Activated naive CD8-positive, alpha-beta T cell treated with anti-CD3 and anti-CD28 coated beads, Interleukin-2, amount 50 U/mL, for 16 hours (primary cell): Measurements from ENCODE around the gene NLGN4Y.

Source experiments
- DNase-seq: peaks from one replicate; pipeline ENCODE4 v3.0.0-alpha.2; 2020; ENCODE audit warnings: low read depth, low spot score

Gene NLGN4Y

GRCh38 chrY:14524272-14525231, at the start of gene NLGN4Y:
NLGN4Y (plus strand) TSS chrY:14524529; CDS start chrY:14622120, 97,591 bp downstream.
- no peak for DNase-seq

DNA sequence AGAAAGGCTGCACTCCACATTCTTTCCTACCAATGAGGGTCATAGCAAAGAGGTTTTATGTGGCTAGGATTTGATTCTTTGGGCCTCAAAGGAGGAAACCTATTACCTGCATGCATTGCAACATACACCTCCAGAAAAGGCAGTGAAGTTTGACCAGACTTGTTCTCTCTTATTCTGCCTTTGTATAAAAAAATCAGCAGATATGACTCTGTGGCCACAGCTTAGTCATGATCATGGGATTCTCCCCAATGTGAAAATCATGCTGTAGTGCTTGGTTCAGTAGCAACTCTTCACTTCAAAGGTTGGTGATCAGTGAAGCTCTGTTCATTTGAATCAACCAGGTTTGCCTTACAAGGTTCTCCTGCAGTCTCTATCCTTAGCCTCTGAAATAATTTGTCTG, 38.4 kb upstream of the NLGN4Y start:
- no peak for DNase-seq

- DNase-seq: no peak
Measured at GRCh38 chrY:14490226-14490625, 34.1 kb upstream of the NLGN4Y start.

GRCh38 chrY:14498071-14498470, 26.3 kb upstream of the NLGN4Y start:
- no peak for DNase-seq

DNA sequence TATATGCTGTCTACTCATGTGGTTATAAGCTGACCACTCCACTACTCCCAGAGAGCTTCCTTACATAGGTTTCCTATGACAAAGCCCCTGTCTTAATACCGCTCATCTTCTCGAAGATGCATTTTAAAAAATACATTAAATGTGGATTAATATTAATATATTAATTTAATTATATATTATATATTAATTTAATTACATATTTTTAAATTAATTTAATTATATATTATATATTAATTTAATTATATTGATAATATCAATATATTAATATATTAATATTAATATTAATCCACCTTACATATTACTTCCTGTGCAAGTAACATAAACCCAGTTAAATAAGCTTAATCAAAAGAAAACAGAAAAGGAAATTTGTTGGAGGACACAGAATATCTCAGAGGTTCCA, 19.7 kb upstream of the NLGN4Y start:
- no peak for DNase-seq

DNA sequence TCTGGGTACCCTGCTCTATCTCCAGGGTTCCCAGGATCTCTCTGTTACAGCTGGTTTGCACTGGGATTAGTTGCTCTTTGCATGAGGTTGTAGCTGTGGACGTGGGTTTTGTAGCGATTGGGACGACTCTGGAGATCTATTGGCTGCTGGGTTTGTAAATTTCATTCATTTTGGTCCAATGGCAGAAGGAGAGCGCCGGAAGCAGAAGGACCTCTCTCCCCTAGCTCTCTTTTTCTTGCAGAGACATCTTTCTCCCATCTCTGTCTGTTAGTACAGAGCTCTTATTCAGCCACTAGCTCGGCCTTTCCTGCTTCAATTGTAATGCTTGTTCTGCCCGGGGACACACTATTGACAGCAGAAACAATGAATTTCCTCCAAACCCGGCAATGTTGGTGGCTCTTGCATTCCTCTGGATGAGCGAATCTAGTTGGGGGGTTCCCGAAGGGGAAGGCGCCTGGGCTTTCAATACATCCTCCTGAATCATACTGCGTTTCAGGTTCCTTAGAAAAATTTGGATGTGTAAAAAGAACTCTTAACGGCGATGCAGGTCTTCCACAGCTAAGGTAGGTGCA, 1.9 kb upstream of the NLGN4Y start:
- DNase-seq: no peak

DNA sequence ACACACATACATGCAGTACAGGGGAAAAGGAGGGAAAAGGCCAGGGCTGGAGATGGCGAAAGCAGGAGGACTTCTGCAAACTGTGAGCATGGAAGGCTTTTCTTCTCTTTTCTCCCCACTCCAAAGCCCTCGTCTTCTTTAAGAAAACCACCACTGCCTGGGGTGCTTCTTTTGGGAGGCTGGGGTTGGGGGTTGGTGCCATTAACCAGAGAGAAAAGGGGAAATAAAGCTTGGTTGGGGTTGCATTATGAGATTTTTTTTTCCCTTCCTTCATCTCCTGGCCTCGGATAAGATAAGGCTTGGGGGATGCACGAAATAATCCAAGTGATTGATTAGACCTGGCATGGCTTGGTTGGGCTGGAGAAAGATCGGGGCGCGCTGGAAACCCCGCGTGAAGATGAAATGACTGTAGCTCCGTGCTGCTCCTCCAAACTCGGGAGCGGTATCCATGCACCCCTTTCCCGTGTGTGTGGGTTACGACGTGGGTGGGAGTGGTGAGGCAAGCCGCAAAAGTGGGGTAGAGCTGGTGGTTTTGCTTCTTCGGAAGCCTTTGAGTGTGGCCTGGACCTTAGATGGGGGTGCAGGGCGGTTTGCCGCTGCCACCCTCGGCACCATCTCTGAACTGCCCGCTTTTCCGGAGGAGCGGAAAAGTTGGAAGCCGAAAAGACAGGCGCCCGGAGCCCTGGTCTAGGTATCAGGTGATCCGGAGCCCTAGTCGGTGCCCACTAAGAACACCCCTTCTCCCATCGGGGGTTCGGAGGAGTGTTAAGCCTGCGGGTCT, 648 bp upstream of the NLGN4Y start:
- no peak for DNase-seq

DNA sequence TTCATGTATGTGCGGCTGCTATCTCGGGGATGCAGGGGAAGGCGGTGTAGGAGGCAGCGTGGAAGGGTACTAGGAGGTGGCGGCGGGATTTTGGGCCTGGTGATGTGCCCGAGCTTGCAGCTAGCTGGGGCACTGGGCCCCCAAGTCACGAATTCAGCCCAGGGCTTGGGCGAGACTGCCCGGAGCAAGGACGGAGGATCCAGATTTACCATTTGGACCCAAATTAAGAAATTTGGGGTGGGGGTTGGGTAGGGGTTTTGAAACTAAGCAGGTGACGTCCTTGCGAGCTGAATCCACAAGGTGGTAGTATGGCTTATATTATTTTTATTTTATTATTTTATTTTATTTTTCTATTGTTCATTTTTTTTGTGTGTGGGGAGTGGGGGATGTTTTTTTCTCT, 986 bp downstream of the NLGN4Y start:
- DNase-seq: no peak

GRCh38 chrY:14528361-14528760, 4.0 kb downstream of the NLGN4Y start:
- DNase-seq: no peak

DNA sequence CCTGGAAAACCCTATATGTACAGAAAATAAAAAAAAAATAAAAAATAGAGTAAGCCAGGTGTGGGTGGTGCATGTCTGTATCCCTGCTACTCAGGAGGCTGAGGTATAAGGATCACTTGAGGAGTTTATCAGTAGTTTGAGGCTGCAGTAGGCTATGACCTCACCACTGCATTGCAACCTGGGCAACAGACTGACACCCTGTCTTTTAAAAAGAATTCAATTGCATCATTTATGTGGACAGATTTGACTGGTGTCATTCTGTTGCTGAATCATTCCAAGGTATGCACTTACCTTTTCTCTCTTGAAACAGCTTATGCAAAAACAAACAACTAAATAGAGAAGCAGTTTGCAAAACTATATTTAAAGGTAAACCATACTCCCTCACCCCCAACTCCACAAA, 12.4 kb downstream of the NLGN4Y start:
- DNase-seq: no peak

- DNase-seq: no peak
Measured at GRCh38 chrY:14543506-14543905, 19.2 kb downstream of the NLGN4Y start.

GRCh38 chrY:14581294-14581693, 57.0 kb downstream of the NLGN4Y start:
- DNase-seq: no peak

DNA sequence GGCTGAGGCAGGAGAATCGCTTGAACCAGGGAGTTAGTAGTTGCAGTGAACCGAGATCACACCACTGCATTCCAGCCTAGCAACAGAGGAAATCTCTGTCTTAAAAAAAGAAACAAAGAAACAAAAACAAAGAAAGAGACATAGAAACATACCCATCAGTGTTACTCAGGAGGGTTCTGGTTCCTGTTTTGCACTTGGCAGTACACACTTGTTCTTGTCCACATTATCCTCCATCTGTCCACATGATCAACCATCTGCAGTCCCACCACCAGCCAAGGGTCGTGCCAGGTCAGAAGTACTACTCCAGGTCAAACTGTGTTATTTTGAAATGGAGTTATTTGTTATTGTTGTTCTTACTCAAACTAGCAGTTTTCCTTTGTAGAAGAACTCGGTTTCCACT, 62.4 kb downstream of the NLGN4Y start:
- no peak for DNase-seq

- DNase-seq: no peak
Measured at GRCh38 chrY:14601372-14601771, 77.0 kb downstream of the NLGN4Y start.

- no peak for DNase-seq
Measured at GRCh38 chrY:14617625-14618024, 93.3 kb downstream of the NLGN4Y start.

DNA sequence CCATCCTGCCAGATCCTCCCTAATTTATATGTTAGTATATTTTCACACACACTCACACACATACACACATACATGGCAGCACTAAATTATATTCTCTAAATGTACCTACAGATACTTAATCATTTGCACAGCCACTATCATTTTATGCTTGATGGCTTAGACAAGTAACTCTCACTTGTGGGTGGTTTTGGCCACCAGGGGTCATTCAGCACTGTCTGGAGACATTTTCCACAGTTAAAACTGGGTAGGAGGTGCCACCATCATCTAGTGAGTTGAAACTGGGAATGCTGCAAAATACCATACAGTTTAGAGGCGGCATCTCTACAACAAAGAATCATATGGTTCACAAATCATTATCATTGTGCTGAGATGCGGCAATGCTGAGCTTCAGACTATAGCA, 94.2 kb downstream of the NLGN4Y start:
- no peak for DNase-seq

GRCh38 chrY:14628208-14628607, 103.9 kb downstream of the NLGN4Y start:
- DNase-seq: no peak

DNA sequence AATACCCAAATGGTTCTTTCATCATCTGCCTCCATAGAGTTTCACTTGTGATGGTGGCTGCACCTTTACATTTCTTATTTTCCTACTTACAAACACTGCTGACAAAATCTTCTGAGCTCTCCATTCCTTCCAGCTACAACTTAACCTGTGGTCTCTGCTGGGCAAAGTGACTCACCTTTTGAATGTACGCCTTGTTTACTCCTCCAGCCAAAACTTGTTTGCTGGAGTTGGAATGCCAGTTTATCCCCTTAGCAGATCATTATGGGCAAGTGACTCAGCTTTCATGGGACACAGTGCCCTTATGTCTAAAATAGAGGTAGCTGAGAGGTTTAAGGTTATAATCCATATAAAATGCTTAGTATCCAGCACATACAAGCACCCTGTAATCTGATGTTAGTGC, 107.3 kb downstream of the NLGN4Y start:
- DNase-seq: no peak

- DNase-seq: no peak
Measured at GRCh38 chrY:14633718-14634117, 109.4 kb downstream of the NLGN4Y start.

- DNase-seq: no peak
Measured at GRCh38 chrY:14634954-14635353, 110.6 kb downstream of the NLGN4Y start.

GRCh38 chrY:14637551-14637950, 113.2 kb downstream of the NLGN4Y start:
- no peak for DNase-seq

DNA sequence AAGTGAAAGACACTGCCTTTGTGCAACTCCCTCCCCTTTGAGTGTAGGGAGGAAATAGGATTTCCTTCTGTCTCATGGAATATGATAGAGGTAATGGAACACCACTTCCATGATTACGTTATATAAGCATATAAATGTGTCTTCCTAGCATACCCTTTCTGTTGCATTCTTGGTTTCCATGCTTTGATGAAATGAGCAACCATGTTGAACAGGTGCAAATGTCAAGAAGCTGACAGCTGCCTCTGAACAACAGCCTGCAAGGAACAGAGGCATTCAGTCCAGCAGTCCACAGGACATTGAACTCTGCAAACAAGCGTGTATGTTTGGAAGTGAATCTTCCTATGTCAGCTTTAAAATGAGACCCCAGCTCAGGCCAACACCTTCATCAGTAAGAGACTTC, 117.5 kb downstream of the NLGN4Y start:
- DNase-seq: no peak
